Activated naive CD4-positive, alpha-beta T cell treated with anti-CD3 and anti-CD28 coated beads for 36 hours (primary cell): ENCODE data around the gene NRG4. TPM values are rescaled to one million over a fixed set of nuclear protein-coding genes. Genes with fewer than 3 reads are reported as not detected.
"Not testable (repeated sequence)": the region's sequence is repeated elsewhere in the genome, so short reads cannot be mapped to it uniquely, and the experiment has no call there.

ENCODE experiments used
- CTCF ChIA-PET: fragments of 350-600 bp; sonication (Branson Sonifier 250); formaldehyde crosslinking; loops from one replicate; lab custom pipeline; 2021; ENCODE audit warnings: antibody characterized with exemption; lab: Charles Lee
- DNase-seq: peaks from one replicate; pipeline ENCODE4 v3.0.0-alpha.2; 2020
- H3K27ac Mint-ChIP-seq: one replicate; pipeline ENCODE4 v1.8.0; 2021; ENCODE audit warnings: mild to moderate bottlenecking, mixed read lengths
- H3K27me3 Mint-ChIP-seq: one replicate; pipeline ENCODE4 v1.8.0; 2021; ENCODE audit warnings: low read depth, mixed read lengths
- H3K36me3 Mint-ChIP-seq: one replicate; pipeline ENCODE4 v1.8.0; 2021; ENCODE audit warnings: low read depth, mixed read lengths
- H3K4me1 Mint-ChIP-seq: one replicate; pipeline ENCODE4 v1.8.0; 2021; ENCODE audit warnings: low read depth, mixed read lengths
- H3K4me3 Mint-ChIP-seq: one replicate; pipeline ENCODE4 v1.8.0; 2021; ENCODE audit warnings: mild to moderate bottlenecking, moderate library complexity, mixed read lengths
- H3K9me3 Mint-ChIP-seq: one replicate; pipeline ENCODE4 v1.8.0; 2021; ENCODE audit warnings: mixed read lengths
- intact Hi-C: fragments of 100-400 bp; cut with micrococcal nuclease; formaldehyde crosslinking; loops from one replicate; pipeline ENCODE4 v1.15.1; 2023
- total RNA-seq, 2 experiments: library from RNA; stranded (reverse); gene quantifications; one replicate each; pipeline ENCODE4 v1.2.3, GENCODE V29; 2021

Gene NRG4
- total RNA-seq, 2 experiments from 2014 or later: not detected

DNA sequence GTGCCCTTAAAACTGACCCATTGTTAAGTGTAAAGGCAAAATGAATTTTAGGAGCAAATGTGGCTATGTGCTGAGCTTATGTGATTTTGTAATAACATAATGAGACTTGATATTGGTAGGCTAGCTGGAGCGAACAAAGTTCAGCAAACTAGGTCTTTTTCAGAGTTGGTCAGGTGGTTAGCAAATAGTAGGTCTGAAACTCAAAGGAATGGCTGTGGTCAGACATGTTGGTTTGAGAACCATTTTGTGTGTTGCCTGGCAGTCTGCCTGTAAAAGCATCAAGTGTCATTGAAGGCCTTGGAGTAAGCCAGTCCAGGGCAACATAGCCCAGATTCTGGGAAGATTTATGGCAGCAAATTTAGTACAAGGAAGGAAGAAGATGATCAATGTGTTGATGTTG, 92.1 kb downstream of the NRG4 start:
- CTCF ChIA-PET: interaction anchor here (1.4 kb wide), 1 partner anchor 118 kb away, joined by 3 read pairs; no protein-coding TSS in a partner anchor
- DNase-seq: no peak
- Mint-ChIP-seq H3K27me3 (no peaks in the 10 kb centered on the region), H3K27ac (no peak overlapping the region), H3K9me3 (no peaks in the 10 kb centered on the region), H3K4me3 (no peak overlapping the region), H3K36me3 (peaks cover 26% of the 10 kb centered on the region), H3K4me1 (peaks cover 12% of the 10 kb centered on the region)
- intact Hi-C loops: loop anchor here (5.0 kb wide), 1 partner anchor 118 kb away; no protein-coding TSS in a partner anchor

- DNase-seq: no peak
- H3K9me3 Mint-ChIP-seq: no peaks in the 10 kb centered on the region
- H3K36me3 Mint-ChIP-seq: peaks cover 30% of the 10 kb centered on the region
- H3K27ac Mint-ChIP-seq: no peak overlapping the region
- no peak overlapping the region for H3K4me3 Mint-ChIP-seq
- H3K4me1 Mint-ChIP-seq: peaks cover 10% of the 10 kb centered on the region
- CTCF ChIA-PET: interaction anchor here (0.7 to 1.3 kb wide), 2 partner anchors 10 to 409 kb away, joined by 3 read pairs; no protein-coding TSS in a partner anchor
- no peaks in the 10 kb centered on the region for H3K27me3 Mint-ChIP-seq
- intact Hi-C loops: no loop called here
These were observed 94.1 kb downstream of the NRG4 start for GRCh38 chr15:75918135-75918534.

DNA sequence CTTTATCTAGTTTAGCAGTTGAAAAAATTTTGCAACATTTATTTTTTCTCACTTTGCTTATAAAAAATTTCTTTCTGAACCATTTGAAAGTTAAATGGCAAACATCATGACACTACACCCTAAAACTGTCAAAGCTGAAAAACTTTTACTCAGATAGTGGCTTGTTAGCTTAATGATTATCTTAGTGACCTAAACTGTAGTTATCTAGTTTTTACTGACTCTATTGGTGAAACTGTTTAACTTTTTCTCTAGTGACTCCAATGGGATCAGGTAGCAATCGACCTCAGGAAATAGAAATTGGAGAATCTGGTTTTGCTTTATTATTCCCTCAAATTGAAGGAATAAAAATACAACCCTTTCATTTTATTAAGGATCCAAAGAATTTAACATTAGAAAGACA, 95.2 kb downstream of the NRG4 start:
- Mint-ChIP-seq H3K27me3 (no peaks in the 10 kb centered on the region), H3K27ac (no peak overlapping the region), H3K36me3 (peaks cover 39% of the 10 kb centered on the region), H3K4me3 (no peak overlapping the region), H3K9me3 (no peaks in the 10 kb centered on the region), H3K4me1 (peaks cover 6% of the 10 kb centered on the region)
- intact Hi-C loops: no loop called here
- DNase-seq: no peak
- CTCF ChIA-PET: no interaction called here

DNA sequence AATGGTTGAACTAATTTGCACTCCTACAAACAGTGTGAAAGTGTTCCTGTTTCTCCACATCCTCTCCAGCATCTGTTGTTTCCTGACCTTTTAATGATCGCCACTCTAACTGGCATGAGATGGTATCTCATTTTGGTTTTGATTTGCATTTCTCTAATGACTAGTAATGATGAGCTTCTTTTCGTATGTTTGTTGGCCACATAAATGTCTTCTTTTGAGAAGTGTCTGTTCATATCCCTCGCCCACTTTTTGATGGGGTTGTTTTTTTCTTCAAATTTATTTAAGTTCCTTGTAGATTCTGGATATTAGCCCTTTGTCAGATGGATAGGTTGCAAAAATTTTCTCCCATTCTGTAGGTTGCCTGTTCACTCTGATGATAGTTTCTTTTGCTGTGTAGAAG, 101.9 kb downstream of the NRG4 start:
- CTCF ChIA-PET: interaction anchor here (0.9 kb wide), 1 partner anchor 11 kb away, joined by 3 read pairs; no protein-coding TSS in a partner anchor
- H3K9me3 Mint-ChIP-seq, H3K27me3 Mint-ChIP-seq, DNase-seq, H3K4me3 Mint-ChIP-seq, intact Hi-C loops, H3K27ac Mint-ChIP-seq: not testable (repeated sequence)
- peaks cover 69% of the 10 kb centered on the region for H3K36me3 Mint-ChIP-seq
- peaks cover 52% of the 10 kb centered on the region for H3K4me1 Mint-ChIP-seq

DNA sequence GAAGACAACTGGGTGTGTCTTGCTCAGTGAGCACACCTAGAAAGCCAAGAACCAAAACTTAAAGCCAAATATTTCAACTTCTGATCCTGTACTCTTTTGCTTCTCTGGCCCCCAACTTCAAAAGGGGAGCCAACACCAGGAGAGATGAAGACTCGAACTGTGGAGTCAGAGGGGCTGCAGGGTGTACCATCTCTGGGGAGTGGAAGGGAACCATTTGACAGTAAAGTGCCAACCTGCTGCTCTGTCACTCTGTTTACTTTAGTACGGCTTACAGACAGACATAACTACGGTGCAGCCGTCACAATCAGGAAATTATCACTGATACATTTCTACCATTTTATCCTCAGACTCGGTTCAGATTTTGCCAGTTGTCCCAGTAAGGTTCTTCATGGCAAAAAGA, 107.0 kb downstream of the NRG4 start:
- CTCF ChIA-PET: no interaction called here
- H3K27me3 Mint-ChIP-seq: no peaks in the 10 kb centered on the region
- H3K4me1 Mint-ChIP-seq: peaks cover 60% of the 10 kb centered on the region
- H3K27ac Mint-ChIP-seq: no peak overlapping the region
- H3K9me3 Mint-ChIP-seq: no peaks in the 10 kb centered on the region
- H3K36me3 Mint-ChIP-seq: peaks cover 37% of the 10 kb centered on the region
- intact Hi-C loops: no loop called here
- DNase-seq: no peak
- H3K4me3 Mint-ChIP-seq: peak overlapping the region; percentile 93

GRCh38 chr15:75903331-75904239, 108.6 kb downstream of the NRG4 start, which contains the start of gene FBXO22:
Gene FBXO22 (plus strand): TSS chr15:75903878. CDS start chr15:75903964, 86 bp downstream.
- Mint-ChIP-seq H3K9me3 (no peaks in the 10 kb centered on the region), H3K4me3 (peak within 1 kb of the TSS; percentile 93), H3K4me1 (peaks cover 45% of the 10 kb centered on the region), H3K27me3 (no peaks in the 10 kb centered on the region), H3K36me3 (peaks cover 22% of the 10 kb centered on the region), H3K27ac (peak within 1 kb of the TSS; percentile 90)
- DNase-seq: peak; percentile 95
- intact Hi-C loops: loop anchor here (1.0 to 5.0 kb wide), 3 partner anchors 59 to 451 kb away; partner anchors contain the start of gene SIN3A
- CTCF ChIA-PET: interaction anchor here (0.6 to 1.7 kb wide), 2 partner anchors 61 to 62 kb away, joined by 3 read pairs; no protein-coding TSS in a partner anchor

- intact Hi-C loops: loop anchor here (5.0 kb wide), 2 partner anchors 165 to 450 kb away; partner anchors contain the start of gene SIN3A
- peak overlapping the region; percentile 56 for H3K4me3 Mint-ChIP-seq
- DNase-seq: no peak
- CTCF ChIA-PET: interaction anchor here (1.7 kb wide), 1 partner anchor 61 kb away, joined by 3 read pairs; no protein-coding TSS in a partner anchor
- H3K27ac Mint-ChIP-seq: peak overlapping the region; percentile 61
- H3K27me3 Mint-ChIP-seq: no peaks in the 10 kb centered on the region
- peaks cover 43% of the 10 kb centered on the region for H3K4me1 Mint-ChIP-seq
- H3K36me3 Mint-ChIP-seq: peaks cover 18% of the 10 kb centered on the region
- H3K9me3 Mint-ChIP-seq: no peaks in the 10 kb centered on the region
These were observed 110.1 kb downstream of the NRG4 start for GRCh38 chr15:75902129-75902557.

GRCh38 chr15:75900577-75900976, 111.6 kb downstream of the NRG4 start:
- Mint-ChIP-seq H3K27ac (no peak overlapping the region), H3K27me3 (no peaks in the 10 kb centered on the region), H3K4me1 (peaks cover 34% of the 10 kb centered on the region), H3K4me3 (no peak overlapping the region), H3K9me3 (no peaks in the 10 kb centered on the region), H3K36me3 (peaks cover 14% of the 10 kb centered on the region)
- intact Hi-C loops: loop anchor here (2.0 to 5.0 kb wide), 3 partner anchors 46 to 448 kb away; partner anchors contain the start of gene SIN3A
- CTCF ChIA-PET: no interaction called here
- no peak for DNase-seq

GRCh38 chr15:75895731-75896130, 116.5 kb downstream of the NRG4 start:
- CTCF ChIA-PET: no interaction called here
- H3K36me3 Mint-ChIP-seq: peaks cover 3% of the 10 kb centered on the region
- no peak for DNase-seq
- H3K9me3 Mint-ChIP-seq: no peaks in the 10 kb centered on the region
- peaks cover 14% of the 10 kb centered on the region for H3K4me1 Mint-ChIP-seq
- H3K4me3 Mint-ChIP-seq: no peak overlapping the region
- no peaks in the 10 kb centered on the region for H3K27me3 Mint-ChIP-seq
- H3K27ac Mint-ChIP-seq: no peak overlapping the region
- intact Hi-C loops: no loop called here

GRCh38 chr15:75891895-75892294, 120.3 kb downstream of the NRG4 start:
- intact Hi-C loops: no loop called here
- Mint-ChIP-seq H3K27me3 (no peaks in the 10 kb centered on the region), H3K36me3 (peaks cover 7% of the 10 kb centered on the region), H3K9me3 (no peaks in the 10 kb centered on the region), H3K27ac (peak overlapping the region; percentile 56), H3K4me1 (peaks cover 12% of the 10 kb centered on the region), H3K4me3 (no peak overlapping the region)
- no peak for DNase-seq
- CTCF ChIA-PET: no interaction called here
